IMR-90 (cell line): ENCODE data around the gene TMEM8B. TPM values are rescaled to one million over a fixed set of nuclear protein-coding genes. Genes with fewer than 3 reads are reported as not detected.

ENCODE experiments used
- ATAC-seq: fragments of 200-7000 bp; cut with Tn5 transposase; 2 replicates; pipeline ENCODE4 v1.9.1; 2020; ENCODE audit warnings: low read depth, mild to moderate bottlenecking, moderate library complexity
- BruUV-seq: library from RNA; stranded (reverse); fragments of 400-500 nt; replicated peaks from 2 replicates; lab custom pipeline; 2021; lab: Mats Ljungman, UMichigan
- CTCF ChIA-PET: fragments of 300-600 bp; formaldehyde crosslinking; extraction: SDS; loops from one replicate; lab custom pipeline; 2021; ENCODE audit warnings: antibody characterized with exemption; lab: Yijun Ruan, JAX
- POLR2A ChIA-PET: fragments of 300-600 bp; sonication (Branson Sonifier 250); formaldehyde crosslinking; loops from one replicate; lab custom pipeline; 2022; ENCODE audit warnings: antibody characterized with exemption; ENCODE audit not compliant: unreplicated experiment; lab: Charles Lee
- DNase-seq: peaks from one replicate; pipeline ENCODE4 v3.0.0; 2013
- H2AFZ ChIP-seq: replicated peaks from 2 replicates; pipeline ENCODE3; 2013; ENCODE audit warnings: low read length, mild to moderate bottlenecking; ENCODE audit not compliant: poor library complexity
- H2AK5ac ChIP-seq: 2 replicates; pipeline ENCODE4 v1.6.1; 2013; ENCODE audit warnings: low read depth, low read length, inconsistent platforms
- H2AK9ac ChIP-seq: replicated peaks from 2 replicates; pipeline ENCODE3; 2013; ENCODE audit warnings: mild to moderate bottlenecking, low read depth, low read length, moderate library complexity; ENCODE audit not compliant: poor library complexity
- H2BK120ac ChIP-seq: 2 replicates; pipeline ENCODE4 v1.6.1; 2013; ENCODE audit warnings: low read depth, low read length, inconsistent platforms
- H2BK15ac ChIP-seq: 3 replicates; pipeline ENCODE4 v1.6.1; 2013; ENCODE audit warnings: low read depth, low read length, inconsistent platforms
- H2BK20ac ChIP-seq: 2 replicates; pipeline ENCODE4 v1.6.1; 2013; ENCODE audit warnings: low read depth, mild to moderate bottlenecking, inconsistent platforms, low read length, moderate library complexity
- H2BK5ac ChIP-seq: 2 replicates; pipeline ENCODE4 v1.6.1; 2013; ENCODE audit warnings: mild to moderate bottlenecking, low read depth, low read length, inconsistent platforms; ENCODE audit not compliant: poor library complexity, severe bottlenecking
- H3K14ac ChIP-seq: replicated peaks from 2 replicates; pipeline ENCODE4 v1.6.1; 2013; ENCODE audit warnings: low read depth, low read length, inconsistent platforms
- H3K18ac ChIP-seq: 2 replicates; pipeline ENCODE4 v1.6.1; 2013; ENCODE audit warnings: low read depth, low read length, control low read depth
- H3K23ac ChIP-seq: 2 replicates; pipeline ENCODE4 v1.6.1; 2013; ENCODE audit warnings: low read depth, low read length, inconsistent platforms
- H3K27ac ChIP-seq: 2 replicates; pipeline ENCODE4 v1.5.1; 2013; ENCODE audit warnings: mild to moderate bottlenecking, control low read depth, low read length; ENCODE audit not compliant: insufficient read depth
- H3K27me3 ChIP-seq: 2 replicates; pipeline ENCODE4 v1.6.1; 2013; ENCODE audit warnings: low read length; ENCODE audit not compliant: control insufficient read depth, insufficient read depth
- H3K36me3 ChIP-seq: 2 replicates; pipeline ENCODE4 v1.6.1; 2013; ENCODE audit warnings: low read length, mixed read lengths; ENCODE audit not compliant: control insufficient read depth, insufficient read depth
- H3K4ac ChIP-seq: 2 replicates; pipeline ENCODE4 v1.6.1; 2013; ENCODE audit warnings: low read depth, low read length, inconsistent platforms
- H3K4me1 ChIP-seq: 2 replicates; pipeline ENCODE4 v1.6.1; 2013; ENCODE audit warnings: low read length, mixed read lengths; ENCODE audit not compliant: control insufficient read depth, insufficient read depth
- H3K4me2 ChIP-seq: 2 replicates; pipeline ENCODE4 v1.6.1; 2013; ENCODE audit warnings: low read depth, mild to moderate bottlenecking, control low read depth, low read length, moderate library complexity
- H3K4me3 ChIP-seq: 2 replicates; pipeline ENCODE4 v1.5.1; 2013; ENCODE audit warnings: low read depth, mild to moderate bottlenecking, control low read depth, low read length, moderate library complexity; ENCODE audit not compliant: insufficient read depth
- H3K56ac ChIP-seq: 2 replicates; pipeline ENCODE4 v1.6.1; 2013; ENCODE audit warnings: low read length, inconsistent platforms; ENCODE audit not compliant: insufficient read depth; ENCODE audit errors: extremely low read depth
- H3K79me1 ChIP-seq, 2 experiments: 2 replicates each; pipeline ENCODE4 v1.6.1; 2013; ENCODE audit warnings: low read length in 2 of 2, inconsistent platforms in 1 of 2, low read depth in 1 of 2
- H3K9ac ChIP-seq: 2 replicates; pipeline ENCODE4 v1.6.1; 2013; ENCODE audit warnings: low read depth, low read length, control low read depth
- H3K9me1 ChIP-seq: 2 replicates; pipeline ENCODE4 v1.6.1; 2013; ENCODE audit warnings: low read length, inconsistent platforms; ENCODE audit not compliant: insufficient read depth
- H3K9me3 ChIP-seq: 2 replicates; pipeline ENCODE4 v1.6.1; 2013; ENCODE audit warnings: low read length; ENCODE audit not compliant: control insufficient read depth, insufficient read depth
- H4K20me1 ChIP-seq: 2 replicates; pipeline ENCODE4 v1.6.1; 2013; ENCODE audit warnings: low read length, inconsistent platforms; ENCODE audit not compliant: insufficient read depth
- H4K5ac ChIP-seq: 2 replicates; pipeline ENCODE4 v1.6.1; 2013; ENCODE audit warnings: mild to moderate bottlenecking, low read depth, low read length, control low read depth
- H4K8ac ChIP-seq, 2 experiments: 2 replicates each; pipeline ENCODE4 v1.6.1; 2013; ENCODE audit warnings: low read depth in 2 of 2, low read length in 2 of 2, control low read depth in 1 of 2, inconsistent platforms in 1 of 2
- H4K91ac ChIP-seq: 2 replicates; pipeline ENCODE4 v1.6.1; 2013; ENCODE audit warnings: low read depth, low read length, inconsistent platforms; ENCODE audit not compliant: insufficient read depth
- CEBPB ChIP-seq: IDR thresholded peaks from 2 replicates; pipeline ENCODE4 v1.6.1; 2012; ENCODE audit warnings: low read depth, low read length, improper control_type of control experiment
- CHD1 ChIP-seq: IDR thresholded peaks from 2 replicates; pipeline ENCODE4 v1.6.1; 2012; ENCODE audit warnings: low read depth, low read length, improper control_type of control experiment
- FOS ChIP-seq: fragments of 150-350 bp; IDR thresholded peaks from 2 replicates; pipeline ENCODE4 v1.6.1; 2016; ENCODE audit warnings: low read depth, low read length
- MAFK ChIP-seq: IDR thresholded peaks from 2 replicates; pipeline ENCODE4 v1.6.1; 2012; ENCODE audit warnings: low read depth, low read length, improper control_type of control experiment
- MAZ ChIP-seq: IDR thresholded peaks from 2 replicates; pipeline ENCODE4 v1.6.1; 2012; ENCODE audit warnings: low read depth, mild to moderate bottlenecking, low read length, improper control_type of control experiment, moderate library complexity, borderline replicate concordance
- MXI1 ChIP-seq: IDR thresholded peaks from 2 replicates; pipeline ENCODE4 v1.6.1; 2012; ENCODE audit warnings: low read depth, mild to moderate bottlenecking, low read length, moderate library complexity, borderline replicate concordance
- NFE2L2 ChIP-seq: fragments of 150-350 bp; IDR thresholded peaks from 2 replicates; pipeline ENCODE4 v1.6.1; 2016; ENCODE audit warnings: low read depth, mild to moderate bottlenecking, low read length
- POLR2A ChIP-seq: IDR thresholded peaks from 2 replicates; pipeline ENCODE4 v1.6.1; 2012; ENCODE audit warnings: mild to moderate bottlenecking, low read depth, low read length
- RAD21 ChIP-seq: IDR thresholded peaks from 2 replicates; pipeline ENCODE4 v1.6.1; 2012; ENCODE audit warnings: low read length, improper control_type of control experiment
- RCOR1 ChIP-seq: IDR thresholded peaks from 2 replicates; pipeline ENCODE4 v1.6.1; 2012; ENCODE audit warnings: mild to moderate bottlenecking, low read length, improper control_type of control experiment; ENCODE audit not compliant: insufficient replicate concordance
- RFX5 ChIP-seq: IDR thresholded peaks from 2 replicates; pipeline ENCODE4 v1.8.0; 2012; ENCODE audit warnings: low read depth, mild to moderate bottlenecking, low read length, moderate library complexity
- SMC3 ChIP-seq: fragments of 150-350 bp; IDR thresholded peaks from 2 replicates; pipeline ENCODE4 v1.6.1; 2016; ENCODE audit warnings: low read depth, mild to moderate bottlenecking, antibody characterized with exemption, low read length, moderate library complexity
- WGBS, 2 experiments: methylation state at CpG; one replicate each; pipeline versions ENCODE4 v1.1.5 to v1.1.7; 2013; ENCODE audit warnings: missing lambda C conversion rate in 2 of 2; ENCODE audit not compliant: insufficient read length in 1 of 2; ENCODE audit errors: extremely low coverage in 2 of 2; 5-methylcytosine and 5-hydroxymethylcytosine counted together
- dilution Hi-C: fragments of 300-500 bp; cut with HindIII; formaldehyde crosslinking; loops from one replicate; pipeline ENCODE4 v1.14.3; 2018; ENCODE audit warnings: low sequenced_read_pairs; ENCODE audit not compliant: unreplicated experiment
- in situ Hi-C: fragments of 300-500 bp; cut with MboI; formaldehyde crosslinking; loops from 3 replicates; pipeline ENCODE4 v1.14.3; 2019; ENCODE audit warnings: low sequenced_read_pairs, inconsistent platforms, mixed read lengths
- intact Hi-C: fragments of 100-400 bp; cut with micrococcal nuclease; formaldehyde crosslinking; loops from 2 replicates; pipeline ENCODE4 v1.10.0; 2022
- polyA plus RNA-seq, 3 experiments: library from polyadenylated mRNA; depleted of rRNA; stranded (reverse); fragments of >200 nt; gene quantifications; 2 replicates each; pipeline ENCODE4 v1.2.3, GENCODE V29; 2012; ENCODE audit warnings: low replicate concordance in 1 of 3
- total RNA-seq: library from RNA; depleted of rRNA; stranded (reverse); fragments of >200 nt; gene quantifications from 2 replicates; pipeline ENCODE4 v1.2.3, GENCODE V29; 2012
- TF ChIP-seq, protein P1 (sequence below): fragments of 150-350 bp; IDR thresholded peaks from 2 replicates; pipeline ENCODE4 v1.6.1; 2016; ENCODE audit warnings: low read depth, mild to moderate bottlenecking, low read length, moderate library complexity, borderline replicate concordance
- TF ChIP-seq, protein P2 (sequence below): conservative IDR thresholded peaks from 2 replicates; pipeline ENCODE4 v1.5.1; 2012; ENCODE audit warnings: mild to moderate bottlenecking, low read depth, low read length, improper control_type of control experiment
- TF ChIP-seq, protein P3 (sequence below): fragments of 150-350 bp; IDR thresholded peaks from 2 replicates; pipeline ENCODE4 v1.6.1; 2017; ENCODE audit warnings: mild to moderate bottlenecking, antibody characterized with exemption, low read length, low read depth

The TMEM8B gene
- total and polyA plus RNA-seq, 2 of the 4 experiments (the other 2 are of a cell fraction) = 0.72 to 8.3 TPM

- Histone ChIP-seq H3K56ac (no peak overlapping the region), H2AK5ac (no peak overlapping the region), H3K9me1 (peaks cover 20% of the 10 kb centered on the region), H3K4me3 (no peak overlapping the region), H3K9me3 (no peaks in the 10 kb centered on the region), H2AK9ac (no peak overlapping the region), H3K14ac (no peak overlapping the region), H3K4me2 (no peak overlapping the region), H4K5ac (no peak overlapping the region), H3K23ac (no peak overlapping the region), H3K27ac (no peak overlapping the region), H2AFZ (no peak overlapping the region), H2BK15ac (no peak overlapping the region), H2BK120ac (no peak overlapping the region), H3K36me3 (peaks cover 35% of the 10 kb centered on the region), H3K27me3 (no peaks in the 10 kb centered on the region), H2BK20ac (no peak overlapping the region), H4K20me1 (no peaks in the 10 kb centered on the region), H3K18ac (no peak overlapping the region), H3K79me1 (peaks cover 0 to 19% of the 10 kb centered on the region in 2 experiments; a peak in 2 of 4 replicates), H3K4ac (no peak overlapping the region), H2BK5ac (no peak overlapping the region), H4K8ac (no peak overlapping the region), H3K4me1 (no peaks in the 10 kb centered on the region; the same call in 1 of the 2 replicates), H4K91ac (no peak overlapping the region), H3K9ac (no peak overlapping the region)
- ChIA-PET CTCF (no interaction called here), POLR2A (interaction anchor here (0.9 kb wide), 1 partner anchor 10 kb away, joined by 3 read pairs; no protein-coding TSS in a partner anchor)
- intact Hi-C loops (no loop called here), in situ Hi-C loops (no loop called here), dilution Hi-C loops (no loop called here)
- DNase-seq (no peak), ATAC-seq (no peak)
- TF ChIP-seq FOS = no peak
- no peak for TF ChIP-seq MXI1
- TF ChIP-seq POLR2A = no peak
- no peak for TF ChIP-seq SMC3
- no peak for TF ChIP-seq MAZ
- TF ChIP-seq, protein P1, sequence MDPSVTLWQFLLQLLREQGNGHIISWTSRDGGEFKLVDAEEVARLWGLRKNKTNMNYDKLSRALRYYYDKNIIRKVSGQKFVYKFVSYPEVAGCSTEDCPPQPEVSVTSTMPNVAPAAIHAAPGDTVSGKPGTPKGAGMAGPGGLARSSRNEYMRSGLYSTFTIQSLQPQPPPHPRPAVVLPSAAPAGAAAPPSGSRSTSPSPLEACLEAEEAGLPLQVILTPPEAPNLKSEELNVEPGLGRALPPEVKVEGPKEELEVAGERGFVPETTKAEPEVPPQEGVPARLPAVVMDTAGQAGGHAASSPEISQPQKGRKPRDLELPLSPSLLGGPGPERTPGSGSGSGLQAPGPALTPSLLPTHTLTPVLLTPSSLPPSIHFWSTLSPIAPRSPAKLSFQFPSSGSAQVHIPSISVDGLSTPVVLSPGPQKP = no peak
- no peak for TF ChIP-seq RCOR1
- TF ChIP-seq CHD1 = no peak
- no peak for TF ChIP-seq CEBPB
- TF ChIP-seq MAFK = no peak
- no peak for TF ChIP-seq NFE2L2
- no peak for TF ChIP-seq RAD21
- no peak for TF ChIP-seq RFX5
- TF ChIP-seq, protein P2, sequence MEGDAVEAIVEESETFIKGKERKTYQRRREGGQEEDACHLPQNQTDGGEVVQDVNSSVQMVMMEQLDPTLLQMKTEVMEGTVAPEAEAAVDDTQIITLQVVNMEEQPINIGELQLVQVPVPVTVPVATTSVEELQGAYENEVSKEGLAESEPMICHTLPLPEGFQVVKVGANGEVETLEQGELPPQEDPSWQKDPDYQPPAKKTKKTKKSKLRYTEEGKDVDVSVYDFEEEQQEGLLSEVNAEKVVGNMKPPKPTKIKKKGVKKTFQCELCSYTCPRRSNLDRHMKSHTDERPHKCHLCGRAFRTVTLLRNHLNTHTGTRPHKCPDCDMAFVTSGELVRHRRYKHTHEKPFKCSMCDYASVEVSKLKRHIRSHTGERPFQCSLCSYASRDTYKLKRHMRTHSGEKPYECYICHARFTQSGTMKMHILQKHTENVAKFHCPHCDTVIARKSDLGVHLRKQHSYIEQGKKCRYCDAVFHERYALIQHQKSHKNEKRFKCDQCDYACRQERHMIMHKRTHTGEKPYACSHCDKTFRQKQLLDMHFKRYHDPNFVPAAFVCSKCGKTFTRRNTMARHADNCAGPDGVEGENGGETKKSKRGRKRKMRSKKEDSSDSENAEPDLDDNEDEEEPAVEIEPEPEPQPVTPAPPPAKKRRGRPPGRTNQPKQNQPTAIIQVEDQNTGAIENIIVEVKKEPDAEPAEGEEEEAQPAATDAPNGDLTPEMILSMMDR = no peak
- TF ChIP-seq, protein P3, sequence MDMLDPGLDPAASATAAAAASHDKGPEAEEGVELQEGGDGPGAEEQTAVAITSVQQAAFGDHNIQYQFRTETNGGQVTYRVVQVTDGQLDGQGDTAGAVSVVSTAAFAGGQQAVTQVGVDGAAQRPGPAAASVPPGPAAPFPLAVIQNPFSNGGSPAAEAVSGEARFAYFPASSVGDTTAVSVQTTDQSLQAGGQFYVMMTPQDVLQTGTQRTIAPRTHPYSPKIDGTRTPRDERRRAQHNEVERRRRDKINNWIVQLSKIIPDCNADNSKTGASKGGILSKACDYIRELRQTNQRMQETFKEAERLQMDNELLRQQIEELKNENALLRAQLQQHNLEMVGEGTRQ = no peak
- BruUV-seq = no TSS peak
- WGBS, 2 experiments = 89% methylated on average over 9 of the region's 13 CpGs; no CpG with 5 or more reads in 1 of the 2 experiments
Observed at GRCh38 chr9:35801328-35802128, 27.5 kb upstream of the TMEM8B start.
